Measurements from ENCODE around the gene TBC1D25.

GRCh38 chrX:48579259-48579658, 39.7 kb downstream of the TBC1D25 start:
- no peak for TF ChIP-seq CREM (CRISPR knock-in tag; IDR thresholded peaks at IDR 0.05)
- no peak for TF ChIP-seq AFF4 (CRISPR knock-in tag; IDR thresholded peaks at IDR 0.05; ENCODE audit: borderline replicate concordance)

All from WTC11 (cell line).